GM23338 (cell line): ENCODE measurements around the gene KIFAP3.
"Not testable (repeated sequence)": the region's sequence is repeated elsewhere in the genome, so short reads cannot be mapped to it uniquely, and the experiment has no call there.

Experiments
- CREB1 ChIP-seq: fragments of 250-450 bp; sonication (Bioruptor Pico); IDR thresholded peaks from 2 replicates; pipeline ENCODE4 v1.5.0; 2020; ENCODE audit warnings: low read depth, mild to moderate bottlenecking, moderate library complexity
- EZH2 ChIP-seq: fragments of 200-600 bp; sonication (generic); IDR thresholded peaks from one replicate; pipeline ENCODE4 v1.8.0; 2017; ENCODE audit warnings: antibody characterized with exemption, mild to moderate bottlenecking, low read depth; ENCODE audit not compliant: unreplicated experiment
- POLR2AphosphoS5 ChIP-seq: IDR thresholded peaks from 2 replicates; pipeline ENCODE4 v1.6.1; 2016; ENCODE audit warnings: antibody characterized with exemption, low read depth
- TF ChIP-seq, protein P1 (sequence below), 2 experiments: fragments of 200-600 bp in 1 of 2; sonication (generic) in 1 of 2; conservative IDR thresholded peaks; 2 replicates each; pipeline versions ENCODE4 v1.5.1 to v1.6.1; 2016 to 2017; ENCODE audit warnings: antibody characterized with exemption in 2 of 2, low read depth in 2 of 2, mild to moderate bottlenecking in 2 of 2, moderate library complexity in 1 of 2

DNA sequence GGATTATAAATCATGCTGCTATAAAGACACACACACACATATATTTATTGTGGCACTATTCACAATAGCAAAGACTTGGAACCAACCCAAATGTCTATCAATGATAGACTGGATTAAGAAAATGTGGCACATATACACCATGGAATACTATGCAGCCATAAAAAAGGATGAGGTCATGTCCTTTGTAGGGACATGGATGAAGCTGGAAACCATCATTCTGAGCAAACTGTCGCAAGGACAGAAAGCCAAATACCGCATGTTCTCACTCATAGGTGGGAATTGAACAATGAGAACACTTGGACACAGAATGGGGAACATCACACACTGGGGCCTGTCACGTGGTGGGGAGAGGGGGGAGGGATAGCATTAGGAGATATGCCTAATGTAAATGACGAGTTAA is 12.8 kb downstream of the KIFAP3 start:
- TF ChIP-seq, protein P1, sequence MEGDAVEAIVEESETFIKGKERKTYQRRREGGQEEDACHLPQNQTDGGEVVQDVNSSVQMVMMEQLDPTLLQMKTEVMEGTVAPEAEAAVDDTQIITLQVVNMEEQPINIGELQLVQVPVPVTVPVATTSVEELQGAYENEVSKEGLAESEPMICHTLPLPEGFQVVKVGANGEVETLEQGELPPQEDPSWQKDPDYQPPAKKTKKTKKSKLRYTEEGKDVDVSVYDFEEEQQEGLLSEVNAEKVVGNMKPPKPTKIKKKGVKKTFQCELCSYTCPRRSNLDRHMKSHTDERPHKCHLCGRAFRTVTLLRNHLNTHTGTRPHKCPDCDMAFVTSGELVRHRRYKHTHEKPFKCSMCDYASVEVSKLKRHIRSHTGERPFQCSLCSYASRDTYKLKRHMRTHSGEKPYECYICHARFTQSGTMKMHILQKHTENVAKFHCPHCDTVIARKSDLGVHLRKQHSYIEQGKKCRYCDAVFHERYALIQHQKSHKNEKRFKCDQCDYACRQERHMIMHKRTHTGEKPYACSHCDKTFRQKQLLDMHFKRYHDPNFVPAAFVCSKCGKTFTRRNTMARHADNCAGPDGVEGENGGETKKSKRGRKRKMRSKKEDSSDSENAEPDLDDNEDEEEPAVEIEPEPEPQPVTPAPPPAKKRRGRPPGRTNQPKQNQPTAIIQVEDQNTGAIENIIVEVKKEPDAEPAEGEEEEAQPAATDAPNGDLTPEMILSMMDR (conservative IDR thresholded peaks at IDR 0.05; ENCODE audit: low read depth in 2 of 2): not testable (repeated sequence)
- not testable (repeated sequence) for TF ChIP-seq EZH2; POLR2AphosphoS5; CREB1 (CRISPR knock-in tag)
